DMS 273 treated with DMSO at 0.1 percent for 48 hours (cell line): ENCODE measurements around the gene COX4I1.

Experiments
- DNase-seq: peaks from one replicate; lab custom pipeline; 2025; lab: John Stamatoyannopoulos, UW

Gene COX4I1

GRCh38 chr16:85768199-85768598 is 31.3 kb upstream of the COX4I1 start:
- no peak for DNase-seq

GRCh38 chr16:85770741-85771140 is 28.8 kb upstream of the COX4I1 start:
- no peak for DNase-seq

GRCh38 chr16:85773044-85773443 is 26.5 kb upstream of the COX4I1 start:
- DNase-seq: no peak

GRCh38 chr16:85774136-85774535 is 25.4 kb upstream of the COX4I1 start:
- DNase-seq: no peak

DNA sequence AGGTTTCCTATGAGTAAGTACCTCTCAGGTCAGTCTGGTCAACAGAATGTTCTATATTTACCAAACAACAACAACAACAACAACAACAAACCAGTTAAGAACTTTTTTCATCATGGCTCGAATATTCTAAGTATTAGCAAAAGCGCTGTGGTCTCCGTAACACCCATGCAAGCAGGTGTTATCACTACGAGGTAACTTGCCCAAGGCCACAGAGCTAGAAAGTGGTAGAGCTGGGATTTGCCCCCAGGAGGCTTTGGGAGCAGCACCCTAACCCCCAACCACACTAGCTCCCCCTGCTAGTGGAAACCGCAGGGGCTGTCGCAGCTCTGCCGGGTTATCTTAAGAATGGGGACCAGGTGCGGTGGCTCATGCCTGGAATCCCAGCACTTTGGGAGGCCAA is 24.7 kb upstream of the COX4I1 start:
- DNase-seq: no peak

DNA sequence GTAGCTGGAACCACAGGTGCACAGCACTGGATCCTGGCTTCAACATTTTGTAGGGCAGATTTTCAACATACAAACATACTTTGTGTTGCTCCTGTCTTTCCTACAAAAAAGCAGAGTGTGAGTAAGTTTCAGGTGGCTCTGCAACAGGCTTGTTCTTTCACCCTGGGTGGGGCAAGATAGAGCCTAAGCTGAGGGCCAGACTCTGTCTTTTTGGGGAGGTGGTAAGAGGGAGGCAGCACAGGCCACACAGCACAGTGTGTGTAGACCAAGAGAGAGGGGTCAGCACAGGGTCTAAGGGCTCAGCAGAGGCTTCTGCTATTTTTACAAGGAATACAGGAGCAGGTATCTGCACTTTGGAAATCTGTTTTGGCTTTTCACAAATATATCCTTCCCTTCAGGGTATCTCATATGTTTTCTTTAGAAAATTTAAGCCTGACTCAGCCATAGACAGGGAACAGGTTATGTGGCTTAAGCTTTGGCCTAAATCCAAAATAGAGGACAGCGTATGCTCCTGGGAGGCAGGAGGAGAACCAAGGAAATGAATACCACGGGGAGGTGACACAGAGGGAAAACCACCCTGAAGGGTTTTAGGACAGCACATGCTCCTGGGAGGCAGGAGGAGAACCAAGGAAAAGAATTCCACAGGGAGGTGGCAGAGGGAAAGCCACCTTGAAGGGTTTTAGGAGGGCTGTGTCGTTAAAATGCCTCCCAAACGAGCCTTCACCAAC is 21.7 kb upstream of the COX4I1 start:
- no peak for DNase-seq

DNA sequence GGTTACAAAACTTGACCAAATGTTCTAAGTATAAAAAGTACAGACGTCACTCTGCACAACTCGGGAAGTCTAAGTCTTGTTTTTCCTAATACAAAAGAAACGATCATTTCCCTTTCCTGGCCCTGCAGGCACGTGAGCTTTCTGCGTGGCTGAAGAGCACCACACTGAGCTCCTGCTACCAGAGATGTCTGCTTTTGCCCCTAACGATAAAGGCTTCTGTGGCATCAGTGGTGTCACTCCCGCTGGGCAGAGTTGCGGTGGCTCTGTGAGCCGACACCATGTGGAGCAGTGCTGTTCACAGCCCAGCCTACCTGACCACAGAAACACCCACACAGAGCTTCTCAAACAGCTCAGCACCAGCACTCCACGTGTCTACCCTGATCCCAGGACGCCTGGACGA is 20.6 kb upstream of the COX4I1 start:
- no peak for DNase-seq

- DNase-seq: no peak
Measured at GRCh38 chr16:85780281-85780680, 19.2 kb upstream of the COX4I1 start.

DNA sequence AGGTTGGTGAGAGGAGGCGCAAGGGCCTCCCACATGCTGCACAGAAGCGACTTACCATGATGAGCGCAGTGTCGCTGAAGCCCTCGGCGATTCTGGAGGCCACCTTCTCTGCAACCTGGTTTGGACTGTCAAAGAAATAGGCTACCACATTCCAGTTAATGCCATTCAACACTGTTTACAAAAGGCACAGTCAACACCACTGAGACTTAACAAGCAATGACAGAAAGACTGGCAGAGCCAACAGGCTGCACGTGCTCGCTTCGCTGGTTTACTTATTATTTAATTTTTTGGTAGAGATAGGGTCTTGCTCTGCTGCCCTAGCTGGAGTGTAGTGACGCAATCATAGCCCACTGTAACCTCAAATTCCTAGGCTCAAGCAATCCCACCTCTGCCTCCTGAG is 18.3 kb upstream of the COX4I1 start:
- DNase-seq: no peak

- peak; percentile 79 for DNase-seq
Measured at GRCh38 chr16:85781695-85782370, 17.7 kb upstream of the COX4I1 start.

DNA sequence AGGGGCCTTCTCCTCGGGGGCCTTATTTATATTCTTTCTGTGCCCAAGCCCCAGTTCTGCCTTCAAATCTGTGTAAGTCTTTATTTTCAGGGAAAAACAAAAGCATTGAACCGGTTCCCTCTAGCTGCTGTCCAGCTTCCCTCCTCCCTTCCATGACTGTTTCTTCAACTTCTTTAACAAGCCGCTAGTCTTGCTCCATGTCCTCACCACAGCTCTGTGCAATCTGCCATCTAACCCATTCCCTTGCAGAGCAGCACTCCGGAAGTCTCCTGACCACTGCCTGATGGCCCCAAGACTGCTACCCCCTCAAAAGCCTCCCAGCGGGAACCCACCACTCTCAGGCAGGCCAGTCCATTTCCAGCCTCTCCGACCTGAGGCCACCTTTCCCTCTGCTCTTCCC is 17.0 kb upstream of the COX4I1 start:
- no peak for DNase-seq

DNA sequence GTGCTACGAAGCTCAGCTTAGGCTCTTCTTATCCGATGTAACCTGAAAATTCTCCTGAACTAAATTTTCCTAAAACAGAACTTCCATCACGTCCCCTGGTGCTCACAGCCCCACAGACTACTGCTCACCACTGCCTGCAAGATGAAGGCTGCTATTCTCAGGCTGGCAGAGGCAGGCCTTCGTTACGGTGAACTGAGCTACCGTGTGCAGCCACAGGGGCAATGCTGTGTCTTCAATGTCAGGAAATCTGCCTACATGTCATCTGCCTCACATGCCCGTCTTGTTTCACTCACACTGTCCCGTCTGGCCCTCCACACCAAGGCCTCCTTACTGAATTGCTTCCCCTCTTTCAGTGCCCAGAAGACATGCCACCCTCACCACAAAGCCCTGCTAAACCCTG is 16.1 kb upstream of the COX4I1 start:
- DNase-seq: no peak

DNA sequence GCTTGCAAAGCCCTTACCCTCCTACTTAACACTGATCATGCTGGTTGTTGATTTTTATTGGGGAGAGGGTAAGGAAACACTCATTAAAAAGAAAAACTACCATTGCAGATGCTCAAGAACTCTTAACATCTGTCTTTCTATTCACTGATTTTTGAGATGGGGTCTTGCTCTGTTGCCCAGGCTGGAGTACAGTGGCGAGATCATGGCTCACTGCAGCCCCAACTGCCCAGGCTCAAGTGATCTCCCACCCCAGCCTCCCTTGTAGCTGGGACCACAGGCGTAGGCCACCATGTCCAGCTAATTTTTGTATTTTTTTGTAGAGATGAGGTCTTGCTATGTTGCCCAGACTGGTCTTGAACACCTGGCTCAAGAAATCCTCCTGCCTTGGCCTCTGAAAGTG is 14.7 kb upstream of the COX4I1 start:
- DNase-seq: no peak

DNA sequence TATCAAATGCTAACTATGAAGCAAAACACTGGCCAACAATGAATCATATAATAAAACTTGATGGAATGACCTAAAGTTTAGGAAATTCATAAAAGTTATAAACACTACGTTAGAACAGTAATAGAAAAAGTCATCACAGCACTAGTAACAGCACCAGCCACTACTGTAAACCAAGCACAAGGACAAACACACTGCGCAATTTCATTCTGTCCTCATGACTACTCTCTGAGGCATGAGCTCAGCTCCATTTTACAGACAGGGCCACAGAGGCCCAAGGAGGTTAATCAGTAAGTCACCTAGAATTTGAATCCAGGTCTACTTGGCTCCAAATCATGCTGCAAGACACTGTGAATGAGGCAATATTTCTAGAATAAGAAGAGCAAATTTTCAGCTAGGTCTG is 13.6 kb upstream of the COX4I1 start:
- no peak for DNase-seq

DNA sequence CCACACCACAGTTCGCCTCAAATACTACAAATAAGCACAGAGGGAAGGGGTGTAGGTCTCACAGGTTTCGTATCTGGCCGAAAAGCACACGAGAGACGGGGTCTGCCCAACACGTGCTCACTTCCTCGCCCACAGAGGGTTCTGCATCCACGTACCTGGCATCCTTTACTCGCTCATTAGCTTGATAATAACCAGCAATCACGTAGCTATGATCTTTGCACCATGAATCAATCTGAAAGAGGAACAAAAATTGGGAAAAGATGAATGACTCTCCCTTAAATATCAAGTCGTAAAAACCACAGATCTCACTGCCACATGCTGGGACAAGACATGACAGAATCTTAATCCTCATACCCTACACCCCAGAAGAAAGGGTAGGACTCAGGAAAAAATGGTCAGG is 10.7 kb upstream of the COX4I1 start:
- no peak for DNase-seq

DNA sequence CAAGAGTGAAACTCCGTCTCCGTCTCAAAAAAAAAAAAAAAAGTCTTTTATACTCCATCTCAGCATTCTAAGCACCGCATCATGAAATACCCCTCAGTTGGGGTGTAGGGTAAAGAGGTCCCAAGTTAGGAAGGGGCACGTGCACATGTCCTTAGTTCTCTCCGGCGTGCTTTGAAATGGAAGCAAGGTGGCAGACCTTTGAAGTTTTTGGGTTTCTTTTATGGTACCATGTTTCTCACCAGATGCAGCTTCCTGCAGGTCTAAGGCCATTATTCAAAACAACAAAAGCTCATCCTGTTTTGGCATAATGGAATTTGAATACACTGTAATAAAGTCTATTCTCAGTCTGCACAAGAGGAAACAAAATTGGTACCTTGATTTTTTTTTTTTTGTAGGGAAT is 9.7 kb upstream of the COX4I1 start:
- DNase-seq: no peak

- no peak for DNase-seq
Measured at GRCh38 chr16:85793662-85794298, 5.7 kb upstream of the COX4I1 start.

DNA sequence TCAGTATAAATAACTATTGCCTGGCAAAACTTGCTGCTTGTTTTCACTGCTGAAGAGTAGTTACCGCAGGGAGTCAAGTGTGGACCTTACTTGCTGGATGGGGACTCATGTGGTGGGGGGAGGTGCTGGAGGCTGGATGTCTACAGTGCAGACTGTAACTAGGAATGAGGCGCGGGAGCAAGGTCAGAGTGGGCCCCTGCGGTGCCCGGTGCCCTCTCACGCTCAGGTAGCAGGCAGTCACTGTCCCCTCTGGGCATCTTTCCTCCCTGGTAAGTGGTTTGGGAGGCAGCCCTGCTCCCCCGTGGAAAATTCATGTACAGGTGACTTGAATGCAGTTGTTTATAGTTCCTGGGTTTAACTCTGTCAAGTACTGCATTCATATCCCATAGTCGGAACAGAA is 4.8 kb upstream of the COX4I1 start:
- DNase-seq: no peak

- no peak for DNase-seq
Measured at GRCh38 chr16:85796152-85796551, 3.3 kb upstream of the COX4I1 start.

GRCh38 chr16:85796599-85796998 is 2.9 kb upstream of the COX4I1 start:
- no peak for DNase-seq

GRCh38 chr16:85798283-85798776 is 1.2 kb upstream of the COX4I1 start:
- DNase-seq: no peak

DNA sequence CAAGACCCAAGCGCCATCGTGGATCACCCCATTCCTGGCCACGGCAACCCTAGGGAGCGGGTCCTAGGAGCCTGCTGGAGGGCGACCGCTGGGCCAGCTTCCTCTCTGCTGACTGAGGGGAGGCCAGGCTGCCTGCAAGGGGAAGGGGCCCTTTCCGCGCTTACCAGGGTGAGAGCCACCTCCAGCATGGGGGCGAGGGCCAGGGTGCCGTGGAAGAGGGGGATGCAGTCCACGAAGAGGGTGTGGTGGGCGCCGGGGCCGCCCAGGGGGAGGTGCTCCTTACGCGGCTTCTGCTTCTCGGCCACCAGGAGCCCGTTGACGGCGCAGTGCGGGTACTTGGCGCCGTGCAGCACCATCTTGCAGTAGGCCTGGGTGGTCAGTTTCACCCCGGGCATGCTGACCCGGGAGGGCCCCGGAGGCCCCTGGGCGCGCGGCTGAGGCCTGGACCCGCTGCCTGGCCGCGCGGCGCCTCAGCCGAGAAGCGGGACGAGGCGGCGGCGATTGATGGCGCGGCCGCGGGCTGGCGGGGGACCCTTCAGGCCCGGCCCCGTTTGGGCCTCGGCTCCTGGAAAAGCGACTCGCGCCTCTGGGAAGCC is 496 bp upstream of the COX4I1 start:
- DNase-seq: no peak

- DNase-seq: no peak
Measured at GRCh38 chr16:85800321-85800669, 800 bp downstream of the COX4I1 start.
